Lower leg skin (tissue), 3 donors: ENCODE data around the gene AP1AR.

ENCODE experiments used
- CTCF ChIP-seq, 3 donors: fragments of 450-650 bp; IDR thresholded peaks; one replicate each; pipeline ENCODE4 v1.5.1; 2016; ENCODE audit warnings: antibody characterized with exemption in 3 of 3, mild to moderate bottlenecking in 3 of 3, moderate library complexity in 2 of 3
- POLR2A ChIP-seq, 2 donors: fragments of 450-650 bp; IDR thresholded peaks; one replicate each; pipeline ENCODE4 v1.6.1; 2016 to 2017; ENCODE audit warnings: antibody characterized with exemption in 2 of 2, mild to moderate bottlenecking in 1 of 2, moderate library complexity in 1 of 2

- no peak for TF ChIP-seq POLR2A (IDR thresholded peaks at IDR 0.05)
- no peak for TF ChIP-seq CTCF (IDR thresholded peaks at IDR 0.05)
Observed at GRCh38 chr4:112210777-112211176, 20.8 kb upstream of the AP1AR start.
